CD4-positive, CD25-positive, alpha-beta regulatory T cell (primary cell): ENCODE measurements around the gene CCL27. TPM values are rescaled to one million over a fixed set of nuclear protein-coding genes. Genes with fewer than 3 reads are reported as not detected.

ENCODE experiments used
- ATAC-seq, 2 donors: fragments of 150-1000 bp; cut with Tn5 transposase; one replicate each; pipeline ENCODE4 v1.10.0; 2021; ENCODE audit warnings: low read depth in 2 of 2, moderate number of reproducible peaks in 2 of 2, moderate library complexity in 1 of 2
- DNase-seq, 3 donors: peaks; one replicate each; pipeline versions ENCODE4 v3.0.0 to v3.0.0-alpha.2; 2012 to 2022; ENCODE audit warnings: mixed read lengths in 1 of 3
- H3K27ac ChIP-seq: one replicate; pipeline ENCODE4 v1.7.0; 2013; ENCODE audit warnings: mild to moderate bottlenecking, low read length; ENCODE audit not compliant: insufficient read depth, poor library complexity, severe bottlenecking
- H3K27me3 ChIP-seq: one replicate; pipeline ENCODE4 v1.7.0; 2013; ENCODE audit warnings: low read length; ENCODE audit not compliant: control insufficient read depth, insufficient read depth
- H3K36me3 ChIP-seq: one replicate; pipeline ENCODE4 v1.7.0; 2013; ENCODE audit warnings: mild to moderate bottlenecking, low read length, moderate library complexity; ENCODE audit not compliant: control insufficient read depth, insufficient read depth
- H3K4me1 ChIP-seq: 2 replicates; pipeline ENCODE4 v1.7.0; 2013; ENCODE audit warnings: mild to moderate bottlenecking, low read length; ENCODE audit not compliant: insufficient read depth, control insufficient read depth, poor library complexity, severe bottlenecking
- H3K4me3 ChIP-seq: one replicate; pipeline ENCODE4 v1.7.0; 2013; ENCODE audit warnings: low read depth, mild to moderate bottlenecking, low read length, moderate library complexity
- H3K9me3 ChIP-seq, 2 experiments: 1 replicate in 1 of 2; 2 replicates in 1 of 2; pipeline ENCODE4 v1.7.0; 2013; ENCODE audit warnings: low read length in 2 of 2, mild to moderate bottlenecking in 1 of 2, moderate library complexity in 1 of 2; ENCODE audit not compliant: control insufficient read depth in 2 of 2
- H3K27ac Mint-ChIP-seq, 3 donors: one replicate each; pipeline ENCODE4 v1.8.0; 2020 to 2022; ENCODE audit warnings: mild to moderate bottlenecking in 3 of 3, mixed read lengths in 3 of 3, moderate library complexity in 2 of 3
- H3K27me3 Mint-ChIP-seq: one replicate; pipeline ENCODE4 v1.8.0; 2022; ENCODE audit warnings: mild to moderate bottlenecking, mixed read lengths
- H3K36me3 Mint-ChIP-seq: one replicate; pipeline ENCODE4 v1.8.0; 2020; ENCODE audit warnings: mixed read lengths
- H3K4me1 Mint-ChIP-seq, 4 donors: one replicate each; pipeline ENCODE4 v1.8.0; 2020 to 2022; ENCODE audit warnings: mixed read lengths in 4 of 4, mild to moderate bottlenecking in 1 of 4
- H3K4me3 Mint-ChIP-seq, 4 donors: one replicate each; pipeline ENCODE4 v1.8.0; 2020 to 2022; ENCODE audit warnings: mild to moderate bottlenecking in 4 of 4, mixed read lengths in 4 of 4, moderate library complexity in 3 of 4
- H3K9me3 Mint-ChIP-seq, 7 donors: one replicate each; pipeline ENCODE4 v1.8.0; 2020 to 2022; ENCODE audit warnings: mixed read lengths in 7 of 7, mild to moderate bottlenecking in 3 of 7, moderate library complexity in 2 of 7
- polyA plus RNA-seq, 4 donors: library from polyadenylated mRNA; unstranded; fragments of 300-500 nt; fragmentation: Illumina TruSeq; gene quantifications; one replicate each; pipeline ENCODE4 v1.2.3, GENCODE V29; 2021
- total RNA-seq: library from RNA; stranded (reverse); gene quantifications from one replicate; pipeline ENCODE4 v1.2.3, GENCODE V29; 2022

Gene CCL27
- total and polyA plus RNA-seq, 5 donors from 2014 or later = 0.28 TPM; not detected in 4

GRCh38 chr9:34628656-34629490 lies 33.6 kb downstream of the CCL27 start, which contains the start of gene ARID3C:
Gene ARID3C, minus strand, starts transcription at chr9:34629066. Its CDS starts 1,052 bp downstream, at chr9:34628014.
- H3K4me3 Mint-ChIP-seq = peak within 1 kb of the TSS; percentile 70 to 88 (median 82)

GRCh38 chr9:34627716-34628655 lies 34.5 kb downstream of the CCL27 start:
- DNase-seq (no peak), ATAC-seq (peak in 1 of 2 donors; percentile 15)
- Mint-ChIP-seq H3K4me1 (peaks cover 6 to 30% (median 10%) of the 10 kb centered on the region in 4 donors), H3K9me3 (peaks cover 0 to 3% (median 0%) of the 10 kb centered on the region in 7 donors), H3K36me3 (peaks cover 5% of the 10 kb centered on the region), H3K4me3 (peak overlapping the region; percentile 16 to 88 (median 79)), H3K27me3 (peaks cover 59% of the 10 kb centered on the region), H3K27ac (peak overlapping the region in 2 of 3 donors; percentile 2 to 79)
- no peaks in the 10 kb centered on the region for H3K9me3 ChIP-seq
- no peaks in the 10 kb centered on the region for H3K36me3 ChIP-seq
- H3K27ac ChIP-seq = no peak overlapping the region
- H3K4me3 ChIP-seq = peak overlapping the region; percentile 64
- H3K27me3 ChIP-seq = peaks cover 40% of the 10 kb centered on the region
- peaks cover 32% of the 10 kb centered on the region for H3K4me1 ChIP-seq

More at GRCh38 chr9:34628656-34629490, 33.6 kb downstream of the CCL27 start, which contains the start of gene ARID3C:
- peaks cover 51% of the 10 kb centered on the region for H3K27me3 Mint-ChIP-seq
- Histone ChIP-seq H3K4me1 (peaks cover 24% of the 10 kb centered on the region), H3K27ac (no peak within 1 kb of the TSS), H3K27me3 (peaks cover 40% of the 10 kb centered on the region), H3K4me3 (peak within 1 kb of the TSS; percentile 64), H3K9me3 (no peaks in the 10 kb centered on the region), H3K36me3 (no peaks in the 10 kb centered on the region)
- DNase-seq (peak in 2 of 3 donors; percentile 32 to 38), ATAC-seq (peak; percentile 54 to 66)
- H3K4me1 Mint-ChIP-seq = peaks cover 8 to 28% (median 11%) of the 10 kb centered on the region in 4 donors
- H3K36me3 Mint-ChIP-seq = peaks cover 6% of the 10 kb centered on the region
- H3K9me3 Mint-ChIP-seq = peaks cover 0 to 3% (median 0%) of the 10 kb centered on the region in 7 donors
- H3K27ac Mint-ChIP-seq = peak within 1 kb of the TSS in 2 of 3 donors; percentile 2 to 79

- Histone ChIP-seq H3K27ac (no peak overlapping the region), H3K27me3 (peaks cover 46% of the 10 kb centered on the region), H3K9me3 (no peaks in the 10 kb centered on the region), H3K4me1 (peaks cover 37% of the 10 kb centered on the region), H3K4me3 (no peak overlapping the region), H3K36me3 (no peaks in the 10 kb centered on the region)
- ATAC-seq (no peak), DNase-seq (no peak)
- H3K4me1 Mint-ChIP-seq = peaks cover 11 to 38% (median 15%) of the 10 kb centered on the region in 4 donors
- H3K27me3 Mint-ChIP-seq = peaks cover 76% of the 10 kb centered on the region
- H3K27ac Mint-ChIP-seq = no peak overlapping the region
- H3K9me3 Mint-ChIP-seq = peaks cover 0 to 3% (median 0%) of the 10 kb centered on the region in 7 donors
- peaks cover 5% of the 10 kb centered on the region for H3K36me3 Mint-ChIP-seq
- no peak overlapping the region for H3K4me3 Mint-ChIP-seq
These were observed 37.3 kb downstream of the CCL27 start for GRCh38 chr9:34625186-34625486.

- Mint-ChIP-seq H3K4me3 (peak overlapping the region in 1 of 4 donors; percentile 11), H3K27me3 (peaks cover 71% of the 10 kb centered on the region), H3K4me1 (peaks cover 15 to 43% (median 19%) of the 10 kb centered on the region in 4 donors), H3K9me3 (peaks cover 0 to 3% (median 0%) of the 10 kb centered on the region in 7 donors), H3K27ac (no peak overlapping the region), H3K36me3 (peaks cover 5% of the 10 kb centered on the region)
- peaks cover 42% of the 10 kb centered on the region for H3K4me1 ChIP-seq
- no peak for DNase-seq
- no peak for ATAC-seq
- no peak overlapping the region for H3K27ac ChIP-seq
- H3K36me3 ChIP-seq = no peaks in the 10 kb centered on the region
- H3K4me3 ChIP-seq = no peak overlapping the region
- H3K9me3 ChIP-seq = no peaks in the 10 kb centered on the region
- peaks cover 44% of the 10 kb centered on the region for H3K27me3 ChIP-seq
These were observed 37.8 kb downstream of the CCL27 start for GRCh38 chr9:34624475-34625185.

GRCh38 chr9:34623374-34624235 lies 38.9 kb downstream of the CCL27 start:
- Histone ChIP-seq H3K9me3 (no peaks in the 10 kb centered on the region), H3K4me1 (peaks cover 43% of the 10 kb centered on the region), H3K27me3 (peaks cover 39% of the 10 kb centered on the region), H3K4me3 (no peak overlapping the region), H3K27ac (no peak overlapping the region), H3K36me3 (no peaks in the 10 kb centered on the region)
- peaks cover 4% of the 10 kb centered on the region for H3K36me3 Mint-ChIP-seq
- peaks cover 0 to 3% (median 0%) of the 10 kb centered on the region in 7 donors for H3K9me3 Mint-ChIP-seq
- no peak for ATAC-seq
- peak overlapping the region in 3 of 4 donors; percentile 22 to 69 (median 23) for H3K4me3 Mint-ChIP-seq
- no peak overlapping the region for H3K27ac Mint-ChIP-seq
- H3K27me3 Mint-ChIP-seq = peaks cover 62% of the 10 kb centered on the region
- no peak for DNase-seq
- H3K4me1 Mint-ChIP-seq = peaks cover 13 to 47% (median 25%) of the 10 kb centered on the region in 4 donors

- peak; percentile 97 to 99 for ATAC-seq
- H3K36me3 Mint-ChIP-seq = peaks cover 9% of the 10 kb centered on the region
- H3K4me1 Mint-ChIP-seq = peaks cover 9 to 35% (median 24%) of the 10 kb centered on the region in 4 donors
- H3K9me3 Mint-ChIP-seq = peaks cover 0 to 2% (median 0%) of the 10 kb centered on the region in 7 donors
- Histone ChIP-seq H3K27me3 (peaks cover 13% of the 10 kb centered on the region), H3K36me3 (peaks cover 26% of the 10 kb centered on the region), H3K4me1 (peaks cover 34% of the 10 kb centered on the region), H3K9me3 (no peaks in the 10 kb centered on the region), H3K4me3 (peak within 1 kb of the TSS; percentile 90), H3K27ac (peak within 1 kb of the TSS; percentile 65)
- peak; percentile 89 to 97 (median 93) for DNase-seq
- peaks cover 32% of the 10 kb centered on the region for H3K27me3 Mint-ChIP-seq
- H3K4me3 Mint-ChIP-seq = peak within 1 kb of the TSS; percentile 90 to 99 (median 95)
- H3K27ac Mint-ChIP-seq = peak within 1 kb of the TSS; percentile 88 to 97 (median 92)
These were observed 42.1 kb downstream of the CCL27 start, which contains the start of gene DCTN3 for GRCh38 chr9:34620061-34620994. Gene DCTN3, minus strand, starts transcription at chr9:34620495. Its CDS starts 31 bp downstream, at chr9:34620464.
